HuH-7 (cell line): ENCODE results near the gene TUBB4A.

Experiments
- DNase-seq: peaks from one replicate; pipeline ENCODE4 v3.0.0; 2011; ENCODE audit warnings: low spot score

Gene TUBB4A

DNA sequence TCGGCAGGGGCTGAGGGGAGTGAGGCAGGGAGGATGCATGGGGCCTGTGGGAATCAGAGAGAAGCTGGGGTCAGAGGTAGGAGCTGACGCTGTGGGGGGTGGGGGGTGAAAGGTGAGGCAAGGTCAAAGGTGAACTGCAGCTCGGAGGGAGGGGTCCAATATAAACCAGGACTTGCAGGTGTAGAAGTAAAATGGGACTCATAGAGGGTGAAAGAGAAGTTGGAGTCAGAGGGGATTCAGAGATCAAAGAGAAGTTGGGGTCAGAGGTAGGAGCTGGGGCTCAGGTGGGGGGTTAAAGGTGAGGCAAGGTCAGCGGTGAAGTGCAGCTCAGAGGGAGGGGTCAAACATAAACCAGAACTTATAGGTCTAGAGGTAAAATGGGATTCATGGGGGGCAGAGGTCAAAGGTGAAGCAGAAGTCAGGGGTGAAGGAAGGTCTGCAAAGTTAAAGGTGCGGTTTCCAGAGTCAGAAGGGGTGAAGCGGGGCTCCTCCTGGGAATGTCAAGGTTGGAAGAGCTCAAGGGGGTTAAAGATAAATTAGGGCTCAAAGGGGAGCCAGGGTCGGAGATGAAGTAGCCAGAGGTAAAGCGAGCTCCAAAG lies 7.6 kb downstream of the TUBB4A start:
- no peak for DNase-seq

DNA sequence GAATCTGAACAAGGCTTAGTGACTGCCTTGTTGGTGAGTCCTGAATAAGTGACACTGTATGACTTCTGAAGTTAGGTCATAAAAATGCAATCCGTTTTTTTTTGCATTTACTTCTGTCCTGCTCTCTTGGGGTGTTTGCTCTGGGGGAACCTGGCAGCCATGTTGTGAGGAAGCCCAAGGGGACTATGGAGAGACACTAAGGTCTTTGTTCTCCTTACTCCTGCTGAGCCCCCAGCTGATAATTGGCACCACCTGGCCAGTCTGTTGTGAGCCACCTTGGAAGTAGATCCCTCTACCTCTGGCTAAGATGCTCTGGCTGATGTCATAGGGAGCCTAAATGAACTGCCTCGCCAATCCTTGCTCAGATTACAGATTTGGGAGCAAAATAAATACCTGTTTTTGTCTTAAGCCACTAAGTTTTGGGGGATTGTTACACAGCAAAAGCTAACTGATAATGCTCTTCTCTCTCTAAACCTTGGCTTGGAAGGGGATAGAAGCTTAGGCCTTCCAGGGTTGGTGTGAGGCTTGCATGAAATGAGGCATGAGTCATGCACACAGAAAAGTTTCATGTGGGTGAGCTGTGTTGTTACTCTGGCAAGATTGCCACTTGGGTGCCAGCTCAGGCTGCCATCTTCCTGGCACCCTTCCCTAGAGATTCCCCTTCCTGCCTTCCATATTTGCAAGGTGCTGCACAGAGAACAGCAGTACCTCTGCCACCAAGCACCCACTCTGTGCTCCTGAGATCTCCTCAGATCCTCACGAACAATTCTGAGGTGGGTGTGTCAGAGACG lies 10.1 kb downstream of the TUBB4A start:
- no peak for DNase-seq

DNA sequence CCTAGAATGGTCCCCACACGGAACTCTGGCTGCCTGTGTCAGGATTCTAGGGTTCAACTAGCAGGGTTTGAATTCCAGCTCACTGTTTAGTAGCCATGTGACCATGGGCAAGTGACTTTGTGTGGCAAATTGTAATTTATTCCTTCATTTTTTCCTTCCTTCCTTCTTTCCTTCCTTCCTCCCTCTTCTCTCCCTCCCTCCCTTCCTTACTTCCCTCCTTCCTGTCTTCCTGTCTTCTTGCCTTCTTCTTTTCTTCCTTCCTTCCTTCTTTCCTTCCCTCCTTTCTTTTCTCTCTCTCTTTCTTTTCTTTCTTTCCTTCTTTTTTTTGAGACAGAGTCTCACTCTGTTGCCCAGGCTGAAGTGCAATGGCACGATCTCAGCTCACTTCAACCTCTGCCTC lies 12.0 kb downstream of the TUBB4A start:
- DNase-seq, result no peak

DNA sequence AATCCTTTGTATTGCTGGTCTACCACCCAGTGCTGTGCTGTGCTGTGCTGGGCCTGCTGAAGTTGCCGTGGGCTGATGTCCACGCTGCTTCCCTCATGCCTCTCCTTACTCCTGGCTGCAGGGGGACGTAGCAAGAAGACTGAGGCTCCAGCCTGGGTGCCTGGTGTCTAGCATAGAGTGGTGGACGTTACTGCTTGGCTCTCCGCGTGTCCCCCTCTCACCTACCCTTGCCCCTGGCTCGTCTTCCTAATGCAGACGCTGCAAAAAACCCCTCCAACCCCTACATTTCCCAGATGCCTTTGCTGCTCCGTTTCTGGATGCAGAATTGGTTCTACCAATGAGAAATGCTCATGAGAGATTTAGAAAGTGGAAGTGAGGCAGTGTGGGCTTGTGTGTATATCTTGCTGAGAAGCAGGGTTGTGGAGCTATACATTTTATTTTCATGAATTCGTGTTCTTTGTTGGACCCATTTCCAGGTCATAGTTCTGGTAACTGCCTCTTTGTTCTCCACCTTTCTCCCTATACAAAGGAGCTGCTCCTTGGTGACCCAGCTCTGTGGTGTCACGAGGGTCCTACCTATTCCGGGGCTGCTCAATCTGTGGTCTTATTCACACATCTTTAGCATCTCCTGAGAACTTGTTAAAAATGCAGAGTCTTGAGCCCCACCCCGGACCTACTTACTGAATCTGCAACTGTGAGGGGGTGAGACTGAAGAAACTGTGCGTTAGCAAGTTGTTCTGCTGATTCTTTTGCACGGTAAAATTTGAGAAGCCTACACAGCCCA lies 12.6 kb downstream of the TUBB4A start:
- DNase-seq, result no peak

DNA sequence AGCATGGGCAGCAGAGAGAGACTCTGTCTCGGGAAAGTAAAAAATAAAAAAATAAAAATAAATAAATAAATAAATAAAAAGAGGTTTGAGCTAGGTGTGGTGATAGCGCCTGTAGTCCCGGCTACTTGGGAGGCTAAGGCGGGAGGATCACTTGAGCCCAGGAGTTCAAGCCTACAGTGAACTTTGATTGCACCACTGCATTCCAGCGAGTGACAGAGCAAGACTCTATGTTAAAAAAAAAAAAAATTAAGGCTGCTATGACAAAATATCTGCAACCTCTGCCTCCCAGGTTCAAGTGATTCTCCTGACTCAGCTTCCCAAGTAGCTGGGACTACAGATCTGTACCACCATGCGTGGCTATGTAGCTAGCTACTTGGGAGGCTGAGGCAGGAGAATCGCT lies 17.3 kb downstream of the TUBB4A start:
- no peak for DNase-seq

DNA sequence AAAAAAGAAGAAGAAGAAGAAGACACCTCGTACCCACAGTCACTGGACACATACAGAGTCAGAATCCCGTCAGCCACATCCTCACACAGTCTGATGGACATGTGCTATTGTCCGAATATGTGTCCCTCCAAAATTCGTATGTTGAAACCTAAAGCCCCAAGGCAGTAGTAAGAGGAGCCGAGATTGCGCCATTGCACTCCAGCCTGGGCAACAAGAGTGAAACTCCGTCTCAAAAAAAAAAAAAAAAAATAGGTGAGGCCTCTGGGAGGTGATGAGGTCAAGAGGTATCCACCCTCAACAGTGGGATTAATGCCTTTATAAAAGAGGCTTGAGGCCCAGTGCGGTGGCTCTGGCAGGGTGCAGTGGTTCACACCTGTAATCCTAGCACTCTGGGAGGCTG lies 17.9 kb downstream of the TUBB4A start:
- no peak for DNase-seq

DNA sequence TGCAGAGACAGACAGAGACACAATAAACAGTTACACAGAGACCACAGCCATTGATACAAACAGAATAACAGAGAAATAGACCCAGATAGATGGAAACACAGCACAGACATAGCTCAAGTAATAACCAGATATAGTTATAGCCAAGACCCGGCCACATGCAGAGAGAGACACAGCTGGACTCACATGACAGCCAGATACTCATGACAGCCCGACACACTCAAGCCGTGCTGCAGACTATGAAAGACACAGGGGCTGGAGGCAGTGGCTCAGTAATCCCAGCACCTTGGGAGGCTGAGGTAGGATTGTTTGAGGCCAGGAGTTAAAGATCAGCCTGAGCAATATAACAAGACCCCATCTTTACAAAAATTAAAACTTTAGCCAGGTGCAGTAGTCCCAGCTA lies 18.9 kb downstream of the TUBB4A start:
- no peak for DNase-seq

DNA sequence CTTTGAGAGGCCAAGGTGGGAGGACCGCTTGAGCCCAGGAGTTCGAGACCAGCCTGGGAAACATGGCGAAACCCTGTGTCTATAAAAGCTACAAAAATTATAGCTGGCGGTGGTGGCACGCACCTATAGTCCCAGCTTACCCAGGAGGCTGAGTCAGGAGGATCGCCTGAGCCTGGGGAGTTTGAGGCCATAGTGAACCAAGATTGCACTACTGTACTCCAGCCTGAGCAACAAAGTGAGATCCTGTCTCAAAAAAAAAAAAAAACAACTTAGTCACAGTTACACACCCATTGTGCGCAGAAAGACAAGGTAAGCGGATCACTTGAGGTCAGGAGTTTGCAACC lies 19.8 kb downstream of the TUBB4A start:
- DNase-seq, result no peak

DNA sequence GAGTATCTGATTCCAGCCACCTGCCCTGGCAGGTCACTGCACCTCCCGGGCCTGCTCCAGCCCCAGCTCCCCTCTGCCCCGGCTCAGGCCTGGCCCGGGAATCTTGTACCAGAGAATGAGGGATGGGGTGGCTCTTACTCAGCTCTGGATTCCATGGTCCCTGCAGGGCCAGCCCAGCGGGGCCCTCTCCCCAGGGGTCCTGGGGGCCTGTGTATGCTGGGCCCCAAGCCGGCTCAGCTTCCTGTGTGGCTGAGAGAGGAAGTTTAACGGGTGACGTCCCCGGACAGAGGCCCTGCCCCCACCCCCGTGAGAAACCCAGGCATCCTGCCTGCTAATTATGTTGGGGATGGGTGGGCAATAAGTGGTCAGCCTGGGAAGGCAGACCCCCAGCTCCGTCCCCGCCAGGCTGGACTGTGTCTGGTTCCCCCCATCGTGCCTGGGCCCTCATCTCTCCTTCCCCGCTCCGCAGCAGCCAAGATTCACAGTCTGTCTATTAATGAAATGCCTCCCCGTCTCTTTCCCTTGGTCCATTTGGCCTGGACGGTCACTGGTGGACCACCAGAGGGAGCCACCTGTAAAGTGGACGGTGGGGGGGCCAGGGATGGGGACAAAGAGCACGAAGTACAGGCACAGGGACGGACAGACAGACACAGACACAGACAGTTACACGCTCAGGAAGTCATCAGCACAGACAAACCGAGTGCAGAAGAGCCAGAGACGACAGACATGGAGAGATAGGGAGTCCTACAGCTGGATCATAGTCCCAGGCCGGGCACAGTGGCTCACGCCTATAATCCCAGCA lies 20.4 kb downstream of the TUBB4A start, which contains the start of gene DENND1C:
Gene DENND1C, minus strand, starts transcription at position 247 of the 802 bp plus-strand sequence. Its CDS starts 92 bp downstream, at position 155.
- peak; percentile 62 for DNase-seq

DNA sequence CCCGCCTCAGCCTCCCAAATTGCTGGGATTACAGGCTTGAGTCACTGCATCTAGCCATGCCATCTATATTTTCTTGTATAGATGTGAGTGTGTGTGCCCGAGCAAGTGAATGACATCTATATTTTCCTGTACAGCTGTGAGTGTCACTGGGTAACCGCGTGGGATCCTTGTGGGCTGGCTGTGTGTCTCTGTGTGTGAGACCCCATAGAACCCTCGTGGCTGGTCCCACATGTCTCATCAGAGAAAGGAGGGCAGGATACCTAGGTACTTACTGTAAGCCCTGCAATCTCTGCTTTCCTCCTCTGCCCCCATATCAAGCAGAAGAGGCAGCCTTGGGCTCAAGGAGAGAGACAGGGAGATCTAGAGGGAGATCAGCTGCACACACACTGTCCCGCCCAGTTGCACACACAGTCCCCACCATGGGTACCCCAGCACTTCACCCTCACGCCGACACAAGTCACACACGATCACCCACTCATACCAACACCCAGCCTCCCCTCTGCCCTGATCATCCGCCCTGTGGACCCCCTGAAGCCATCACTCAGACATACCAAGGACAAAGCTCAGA lies 21.2 kb downstream of the TUBB4A start:
- DNase-seq, result no peak

DNA sequence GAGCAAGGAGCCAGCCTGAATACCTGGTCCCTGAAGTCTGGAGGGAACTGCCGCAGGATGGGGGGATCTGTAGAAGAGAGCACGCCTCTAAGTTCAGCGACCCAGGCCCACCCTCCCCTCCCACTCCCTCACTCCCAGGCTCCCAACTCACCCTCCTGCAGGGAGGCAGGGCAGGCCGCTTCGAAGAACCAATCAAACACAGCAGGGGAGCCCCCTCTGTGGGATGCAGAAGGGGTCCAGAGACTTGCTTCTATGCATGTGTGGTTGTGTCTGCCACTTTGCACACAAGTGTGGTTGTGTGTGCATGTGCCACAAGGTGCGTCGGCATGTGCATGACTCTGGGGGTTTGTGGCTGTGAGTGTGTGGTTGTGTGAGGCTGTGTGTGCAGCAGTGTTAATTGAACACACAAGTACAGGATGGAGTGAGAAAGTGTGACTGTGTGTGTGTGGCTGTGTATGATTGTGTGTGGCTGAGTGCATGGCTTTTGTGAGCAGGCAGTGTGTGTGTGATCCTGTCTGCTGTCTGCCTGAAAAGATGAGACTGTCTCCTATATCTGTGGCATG lies 22.2 kb downstream of the TUBB4A start:
- DNase-seq, result no peak

DNA sequence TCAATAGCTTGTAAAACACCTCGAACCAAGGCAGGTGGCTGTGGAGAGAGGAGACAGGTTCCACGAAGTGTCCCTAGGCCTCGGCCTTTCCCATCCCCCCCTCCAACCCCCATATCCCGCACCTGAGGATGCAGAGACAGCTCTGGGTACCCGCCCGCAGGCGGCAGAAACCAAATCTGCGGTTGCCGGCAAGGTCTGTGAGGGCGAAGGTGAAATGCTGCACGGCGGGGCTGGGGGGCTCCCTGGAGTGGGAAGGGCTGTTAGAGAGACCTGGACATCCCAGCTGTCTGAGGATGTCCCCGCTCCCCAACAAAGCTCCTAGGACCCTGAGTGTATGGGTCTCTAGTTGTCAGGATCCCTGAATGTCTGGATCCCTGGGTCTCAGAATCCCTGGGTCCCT lies 23.3 kb downstream of the TUBB4A start:
- DNase-seq, result no peak

DNA sequence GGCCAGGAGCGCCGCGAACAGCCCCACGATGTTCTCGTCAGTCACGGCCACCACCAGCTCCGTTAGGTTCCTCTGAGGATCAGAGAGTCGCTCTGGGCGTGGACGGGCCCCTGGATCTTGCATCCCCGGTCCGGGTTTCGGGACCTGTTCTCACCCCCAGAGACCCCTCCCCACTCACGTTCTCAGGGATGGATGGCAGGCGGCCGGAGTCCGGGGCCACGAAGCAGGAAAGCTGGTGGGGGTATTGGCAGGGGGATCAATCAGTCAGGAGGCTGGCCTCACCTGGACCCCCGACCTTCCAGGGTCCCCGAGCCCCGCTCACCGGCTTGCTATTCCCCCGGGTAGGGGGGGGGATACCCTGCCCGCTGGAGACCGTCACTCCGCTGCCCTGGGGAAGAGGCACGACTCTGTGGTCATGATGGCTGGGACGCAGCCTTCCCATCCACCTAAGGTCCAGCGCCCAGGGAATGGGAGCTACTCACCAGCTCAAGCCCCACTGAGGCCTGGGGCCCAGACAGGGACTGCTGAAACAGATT lies 25.1 kb downstream of the TUBB4A start:
- DNase-seq, result no peak

DNA sequence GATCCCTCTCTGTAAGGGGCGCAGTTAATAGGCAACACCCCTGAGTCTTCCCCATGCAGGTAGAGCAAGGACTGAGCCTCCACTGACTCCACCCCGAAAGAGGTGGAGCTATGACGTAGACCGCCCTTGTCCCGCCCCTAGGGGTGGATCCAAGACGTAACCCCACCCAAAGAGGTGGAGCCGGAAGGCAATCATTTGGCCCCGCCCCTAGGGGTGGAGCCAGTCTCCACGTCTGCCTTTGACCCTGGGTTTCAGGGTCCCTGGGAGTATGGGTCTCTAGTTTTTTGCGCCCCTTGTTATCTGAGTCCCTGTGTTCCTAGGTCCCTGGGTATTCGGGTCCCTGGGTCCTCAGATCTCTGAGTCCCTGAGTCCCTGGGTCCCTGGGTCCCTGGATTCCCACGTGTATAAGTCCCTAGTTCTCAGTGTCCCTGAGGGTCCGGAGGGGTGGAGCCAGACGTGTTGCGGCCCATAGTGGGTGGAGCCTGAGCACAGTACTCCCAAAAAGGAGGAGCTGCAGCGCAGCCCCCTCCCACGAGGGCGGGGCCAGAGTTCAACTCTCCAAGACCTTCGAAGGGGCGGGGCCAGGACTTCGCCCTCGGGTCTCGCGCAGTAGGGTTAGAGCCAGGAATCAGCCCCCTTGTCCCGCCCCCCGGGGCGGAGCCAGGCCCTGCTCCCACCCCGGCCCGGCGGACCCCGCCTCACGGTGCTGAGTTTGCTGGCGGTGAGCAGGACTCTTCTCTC lies 25.8 kb downstream of the TUBB4A start:
- peak; percentile 80 for DNase-seq

DNA sequence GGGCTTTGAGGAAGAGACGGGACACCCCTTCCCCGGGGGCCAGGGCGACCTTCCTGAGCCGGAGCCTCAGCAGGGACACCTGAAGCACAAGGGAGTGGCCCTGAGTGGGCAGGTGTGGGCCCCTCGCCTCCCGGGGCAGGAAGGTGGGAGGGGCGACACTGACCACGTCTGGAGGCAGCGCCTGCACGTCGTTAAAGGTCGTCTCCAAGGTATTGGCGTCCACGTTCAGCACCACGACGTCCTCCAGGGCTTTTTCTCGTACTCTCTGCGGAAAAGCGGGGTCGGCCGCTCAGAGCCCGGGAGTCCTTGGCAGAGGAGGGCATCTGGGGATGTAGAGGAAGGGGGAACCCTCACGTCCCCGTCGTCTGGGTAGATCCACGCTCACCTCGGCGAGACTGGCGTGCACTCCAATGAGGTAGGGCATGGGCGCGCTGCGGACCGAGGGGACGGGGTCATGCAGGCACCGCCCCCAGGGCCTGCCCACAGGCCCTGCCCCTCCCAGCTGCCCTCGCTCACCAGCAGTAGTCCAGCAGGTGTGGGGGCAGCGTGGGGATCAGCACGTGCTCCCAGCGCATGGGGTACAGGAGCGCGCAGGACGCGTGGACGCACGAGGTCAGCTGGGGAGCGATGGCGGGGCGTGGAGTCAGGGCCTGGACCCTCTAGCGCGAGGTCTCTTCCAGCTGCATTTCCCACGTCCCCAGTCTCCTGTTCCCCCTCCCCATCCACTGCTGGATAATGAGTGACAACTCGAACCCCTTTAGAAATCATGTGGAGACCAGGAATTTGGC lies 26.6 kb downstream of the TUBB4A start:
- DNase-seq, result no peak

DNA sequence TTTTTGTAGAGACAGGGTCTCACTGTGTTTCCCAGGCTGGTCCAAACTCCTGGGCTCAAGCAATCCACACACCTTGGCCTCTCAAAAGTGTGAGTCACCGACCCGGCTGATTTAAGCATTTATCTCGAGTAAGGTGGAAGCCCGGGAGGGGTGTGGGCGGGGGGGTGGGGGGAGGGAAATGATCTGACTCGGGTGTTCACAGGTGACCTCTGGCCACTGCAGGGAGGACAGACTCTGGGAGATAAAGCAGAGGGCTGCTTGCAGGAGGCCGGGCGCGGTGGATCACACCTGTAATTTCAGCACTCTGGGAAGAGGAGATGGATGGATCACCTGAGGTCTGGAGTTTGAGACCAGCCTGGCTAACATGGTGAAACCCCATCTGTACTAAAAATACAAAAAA lies 28.5 kb downstream of the TUBB4A start:
- no peak for DNase-seq

DNA sequence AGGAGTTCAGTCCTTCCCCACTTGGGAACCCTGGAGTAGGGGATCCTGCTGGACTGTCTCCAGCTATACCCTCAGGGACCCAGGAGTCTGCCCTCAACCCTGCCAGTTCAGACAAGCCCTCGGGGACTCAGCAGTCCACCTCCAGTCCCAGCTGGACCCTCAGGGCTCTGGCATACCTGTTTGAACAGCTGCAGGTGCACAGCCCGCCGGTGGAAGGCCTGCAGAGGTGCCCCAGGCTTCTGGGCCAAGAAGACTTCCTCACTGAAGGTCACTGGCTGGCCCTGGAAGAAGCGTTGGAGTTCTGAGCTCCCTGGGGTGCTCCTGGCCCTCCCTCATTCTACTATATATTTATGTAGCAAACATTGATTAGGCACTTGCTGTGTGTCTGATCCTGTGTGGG lies 29.4 kb downstream of the TUBB4A start:
- no peak for DNase-seq

DNA sequence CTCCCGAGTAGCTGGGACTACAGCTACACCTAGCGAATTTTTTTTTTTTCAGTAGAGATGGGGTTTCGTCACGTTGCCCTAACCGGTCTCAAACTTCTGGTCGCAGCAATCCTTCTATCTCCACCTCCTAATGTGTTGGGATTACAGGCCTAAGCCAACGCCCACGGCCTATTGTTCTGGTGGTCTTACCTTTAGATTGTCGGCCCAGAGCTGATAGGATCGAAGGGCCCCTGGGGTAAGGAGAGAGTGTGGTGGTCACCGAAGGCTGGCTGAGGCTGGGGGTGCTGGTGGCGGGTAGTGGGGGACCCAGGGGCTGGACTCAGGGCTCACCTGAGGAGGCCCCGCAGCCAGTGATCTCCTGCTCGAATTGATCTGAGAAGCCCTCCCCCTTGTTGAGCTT lies 31.0 kb downstream of the TUBB4A start:
- no peak for DNase-seq

DNA sequence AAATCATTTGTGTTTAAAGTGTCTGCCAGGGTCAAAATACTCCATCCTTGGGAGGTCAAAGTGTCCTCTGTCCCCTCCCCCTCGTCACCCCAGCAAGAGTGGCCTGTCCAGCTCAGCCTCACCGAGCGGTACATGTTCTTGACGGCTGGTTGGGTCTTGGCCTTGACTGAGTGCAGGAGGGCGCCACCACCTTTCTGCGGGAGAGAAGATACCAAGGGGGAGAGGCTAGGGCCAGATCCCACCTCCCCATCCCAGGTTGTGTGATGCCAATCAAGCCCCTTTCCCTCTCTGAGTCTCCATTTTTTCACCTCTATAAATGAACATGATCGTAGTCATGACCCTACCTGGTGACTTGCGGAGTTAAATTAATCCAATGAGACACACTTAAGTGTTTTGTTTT lies 31.9 kb downstream of the TUBB4A start:
- DNase-seq, result no peak

DNA sequence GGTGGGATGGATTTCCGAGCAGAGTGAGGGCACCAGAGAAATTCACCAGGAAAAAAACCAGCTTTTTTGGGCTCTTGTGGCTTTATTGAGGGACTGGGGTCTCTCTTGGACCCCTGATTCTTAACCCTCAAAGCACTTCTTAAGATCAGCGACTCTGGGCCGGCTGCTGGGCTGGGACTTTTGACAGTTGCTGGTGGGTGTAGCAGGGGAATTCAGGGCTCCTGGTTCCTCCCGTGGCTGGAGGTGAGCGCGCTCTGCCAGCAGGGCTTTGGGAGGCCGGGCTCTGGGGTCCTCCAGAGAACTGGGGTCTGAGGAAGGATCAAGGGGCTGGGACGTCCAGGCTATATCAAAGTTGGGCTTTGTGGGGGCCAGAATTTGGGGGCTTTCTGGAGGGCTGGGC lies 34.7 kb downstream of the TUBB4A start:
- no peak for DNase-seq
